OCI-LY7 (cell line): Measurements from ENCODE around the gene LMTK3. TPM values are rescaled to one million over a fixed set of nuclear protein-coding genes. Genes with fewer than 3 reads are reported as not detected.

Experiments
- BruUV-seq: library from RNA; stranded (reverse); fragments of 400-500 nt; replicated peaks from 2 replicates; lab custom pipeline; 2021; lab: Mats Ljungman, UMichigan
- CTCF ChIA-PET: fragments of 300-600 bp; sonication (Branson Sonifier 250); formaldehyde crosslinking; loops from one replicate; lab custom pipeline; 2022; ENCODE audit warnings: antibody characterized with exemption; ENCODE audit not compliant: unreplicated experiment; lab: Charles Lee
- POLR2A ChIA-PET: fragments of 300-600 bp; sonication (Branson Sonifier 250); formaldehyde crosslinking; loops from one replicate; lab custom pipeline; 2022; ENCODE audit warnings: antibody characterized with exemption; lab: Charles Lee
- DNase-seq: peaks from one replicate; pipeline ENCODE4 v3.0.0-alpha.2; 2015; ENCODE audit warnings: low spot score
- H2AFZ ChIP-seq: fragments of 200-600 bp; sonication (generic), shearing (Covaris generic); 2 replicates; pipeline ENCODE4 v1.6.1; 2014; ENCODE audit warnings: mild to moderate bottlenecking, antibody characterized with exemption, low read length, moderate library complexity
- H3K27ac ChIP-seq: fragments of 200-600 bp; sonication (generic); 2 replicates; pipeline ENCODE4 v1.5.1; 2014; ENCODE audit warnings: mixed run types, low read depth, mild to moderate bottlenecking, moderate library complexity, low read length, inconsistent platforms; ENCODE audit not compliant: poor library complexity, severe bottlenecking
- H3K36me3 ChIP-seq: fragments of 200-600 bp; sonication (generic); 2 replicates; pipeline ENCODE4 v1.6.1; 2014; ENCODE audit warnings: mild to moderate bottlenecking, antibody characterized with exemption, low read length, moderate library complexity, mixed read lengths; ENCODE audit not compliant: insufficient read depth
- H3K4me1 ChIP-seq: fragments of 200-600 bp; sonication (generic); 2 replicates; pipeline ENCODE4 v1.5.1; 2014; ENCODE audit warnings: mild to moderate bottlenecking, low read length; ENCODE audit not compliant: insufficient read depth, poor library complexity, severe bottlenecking
- H3K4me2 ChIP-seq: fragments of 200-600 bp; sonication (generic); 2 replicates; pipeline ENCODE4 v1.6.1; 2014; ENCODE audit warnings: mild to moderate bottlenecking, low read length
- H3K4me3 ChIP-seq: fragments of 200-600 bp; sonication (generic); 2 replicates; pipeline ENCODE4 v1.5.1; 2014; ENCODE audit warnings: mild to moderate bottlenecking, low read depth, low read length; ENCODE audit not compliant: poor library complexity, severe bottlenecking
- H3K79me2 ChIP-seq: fragments of 200-600 bp; sonication (generic); 2 replicates; pipeline ENCODE4 v1.6.1; 2016; ENCODE audit warnings: low read depth, mild to moderate bottlenecking, low read length, moderate library complexity, mixed read lengths; ENCODE audit not compliant: insufficient read depth
- H3K9me2 ChIP-seq: fragments of 200-600 bp; sonication (generic); 2 replicates; pipeline ENCODE4 v1.6.1; 2016; ENCODE audit warnings: mild to moderate bottlenecking, low read length, mixed read lengths; ENCODE audit not compliant: insufficient read depth
- H3K9me3 ChIP-seq: fragments of 200-600 bp; sonication (generic); 2 replicates; pipeline ENCODE4 v1.6.1; 2014; ENCODE audit warnings: mild to moderate bottlenecking, mixed run types, low read length, mixed read lengths
- H4K20me1 ChIP-seq: fragments of 200-600 bp; sonication (generic); 2 replicates; pipeline ENCODE4 v1.6.1; 2014; ENCODE audit warnings: mild to moderate bottlenecking, antibody characterized with exemption, low read length, moderate library complexity, mixed read lengths; ENCODE audit not compliant: insufficient read depth
- EZH2phosphoT487 ChIP-seq: fragments of 200-600 bp; sonication (generic); IDR thresholded peaks from 2 replicates; pipeline ENCODE4 v1.6.1; 2018; ENCODE audit warnings: low read depth, borderline replicate concordance, mild to moderate bottlenecking, mixed run types, antibody characterized with exemption, low read length, moderate library complexity, mixed read lengths
- intact Hi-C: fragments of 100-400 bp; cut with micrococcal nuclease; formaldehyde crosslinking; loops from one replicate; pipeline ENCODE4 v1.10.0; 2022; ENCODE audit not compliant: unreplicated experiment
- total RNA-seq, 2 experiments: library from RNA; depleted of rRNA in 1 of 2; stranded (reverse); fragments of >200 nt in 1 of 2; shearing (Covaris generic) in 1 of 2; gene quantifications; 2 replicates each; pipeline ENCODE4 v1.2.3, GENCODE V29; 2014 to 2022
- TF ChIP-seq, protein P1 (sequence below): fragments of 200-600 bp; sonication (generic); conservative IDR thresholded peaks from 2 replicates; pipeline ENCODE4 v1.5.1; 2014; ENCODE audit warnings: mild to moderate bottlenecking, antibody characterized with exemption, low read length, moderate library complexity, mixed read lengths

Gene LMTK3
- total RNA-seq, 2 experiments from 2014 or later, result 1.3 to 9.7 TPM

DNA sequence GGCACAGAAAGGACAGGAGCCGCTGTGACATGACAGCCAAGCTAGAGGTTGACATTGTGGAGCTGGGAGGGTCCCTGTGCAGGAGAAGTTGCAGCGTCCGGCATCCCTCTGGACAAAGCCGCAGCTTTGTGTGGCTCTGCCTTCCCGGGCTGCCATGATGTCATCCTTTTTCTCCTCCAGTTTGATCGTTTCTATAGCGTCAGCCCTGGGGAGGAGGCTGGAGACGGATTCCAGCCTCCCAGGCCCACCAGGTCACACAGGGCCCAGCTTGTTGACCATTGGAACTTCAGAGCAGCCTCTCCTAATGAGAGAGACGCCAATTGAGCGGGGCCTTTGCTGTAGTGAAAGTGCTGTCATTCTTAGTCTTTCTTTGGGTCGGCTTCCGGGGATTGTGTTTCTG lies 60.0 kb downstream of the LMTK3 start:
- no TSS peak for BruUV-seq
- Histone ChIP-seq H3K4me3 (no peak overlapping the region), H4K20me1 (no peaks in the 10 kb centered on the region), H3K9me3 (no peaks in the 10 kb centered on the region), H3K36me3 (peaks cover 96% of the 10 kb centered on the region), H3K79me2 (peaks cover 22% of the 10 kb centered on the region), H3K27ac (no peak overlapping the region), H3K4me2 (no peak overlapping the region), H2AFZ (no peak overlapping the region), H3K4me1 (peaks cover 12% of the 10 kb centered on the region), H3K9me2 (no peaks in the 10 kb centered on the region)
- TF ChIP-seq, protein P1, sequence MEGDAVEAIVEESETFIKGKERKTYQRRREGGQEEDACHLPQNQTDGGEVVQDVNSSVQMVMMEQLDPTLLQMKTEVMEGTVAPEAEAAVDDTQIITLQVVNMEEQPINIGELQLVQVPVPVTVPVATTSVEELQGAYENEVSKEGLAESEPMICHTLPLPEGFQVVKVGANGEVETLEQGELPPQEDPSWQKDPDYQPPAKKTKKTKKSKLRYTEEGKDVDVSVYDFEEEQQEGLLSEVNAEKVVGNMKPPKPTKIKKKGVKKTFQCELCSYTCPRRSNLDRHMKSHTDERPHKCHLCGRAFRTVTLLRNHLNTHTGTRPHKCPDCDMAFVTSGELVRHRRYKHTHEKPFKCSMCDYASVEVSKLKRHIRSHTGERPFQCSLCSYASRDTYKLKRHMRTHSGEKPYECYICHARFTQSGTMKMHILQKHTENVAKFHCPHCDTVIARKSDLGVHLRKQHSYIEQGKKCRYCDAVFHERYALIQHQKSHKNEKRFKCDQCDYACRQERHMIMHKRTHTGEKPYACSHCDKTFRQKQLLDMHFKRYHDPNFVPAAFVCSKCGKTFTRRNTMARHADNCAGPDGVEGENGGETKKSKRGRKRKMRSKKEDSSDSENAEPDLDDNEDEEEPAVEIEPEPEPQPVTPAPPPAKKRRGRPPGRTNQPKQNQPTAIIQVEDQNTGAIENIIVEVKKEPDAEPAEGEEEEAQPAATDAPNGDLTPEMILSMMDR, result no peak
- no peak for TF ChIP-seq EZH2phosphoT487
- ChIA-PET CTCF (no interaction called here), POLR2A (interaction anchor here (0.7 kb wide), 1 partner anchor 37 kb away, joined by 3 read pairs; no protein-coding TSS in a partner anchor)
- DNase-seq, result no peak
- intact Hi-C loops, result no loop called here

DNA sequence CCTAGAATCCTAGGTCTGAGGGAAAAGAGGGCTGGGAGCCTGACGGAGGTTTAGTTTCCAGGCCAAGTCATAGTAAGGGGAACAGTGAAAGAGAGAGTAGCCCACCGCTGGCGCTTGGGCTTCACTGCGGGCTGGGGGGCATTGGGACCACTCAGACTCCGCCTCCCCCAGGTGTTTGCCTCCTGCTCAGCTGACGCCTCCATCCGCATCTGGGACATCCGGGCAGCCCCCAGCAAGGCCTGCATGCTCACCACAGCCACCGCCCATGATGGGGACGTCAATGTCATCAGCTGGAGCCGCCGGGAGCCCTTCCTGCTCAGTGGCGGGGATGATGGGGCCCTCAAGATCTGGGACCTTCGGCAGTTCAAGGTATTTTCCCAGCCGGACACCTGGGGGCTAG lies 60.8 kb downstream of the LMTK3 start:
- peaks cover 29% of the 10 kb centered on the region for H3K79me2 ChIP-seq
- BruUV-seq, result no TSS peak
- H3K9me2 ChIP-seq, result no peaks in the 10 kb centered on the region
- no peaks in the 10 kb centered on the region for H4K20me1 ChIP-seq
- intact Hi-C loops, result no loop called here
- H3K27ac ChIP-seq, result no peak overlapping the region
- no peaks in the 10 kb centered on the region for H3K9me3 ChIP-seq
- TF ChIP-seq, protein P1, result no peak
- TF ChIP-seq EZH2phosphoT487, result no peak
- ChIA-PET CTCF (no interaction called here), POLR2A (no interaction called here)
- no peak for DNase-seq
- no peak overlapping the region for H3K4me3 ChIP-seq
- no peak overlapping the region for H2AFZ ChIP-seq
- H3K4me2 ChIP-seq, result no peak overlapping the region
- H3K36me3 ChIP-seq, result peaks cover 88% of the 10 kb centered on the region
- peaks cover 14% of the 10 kb centered on the region for H3K4me1 ChIP-seq

DNA sequence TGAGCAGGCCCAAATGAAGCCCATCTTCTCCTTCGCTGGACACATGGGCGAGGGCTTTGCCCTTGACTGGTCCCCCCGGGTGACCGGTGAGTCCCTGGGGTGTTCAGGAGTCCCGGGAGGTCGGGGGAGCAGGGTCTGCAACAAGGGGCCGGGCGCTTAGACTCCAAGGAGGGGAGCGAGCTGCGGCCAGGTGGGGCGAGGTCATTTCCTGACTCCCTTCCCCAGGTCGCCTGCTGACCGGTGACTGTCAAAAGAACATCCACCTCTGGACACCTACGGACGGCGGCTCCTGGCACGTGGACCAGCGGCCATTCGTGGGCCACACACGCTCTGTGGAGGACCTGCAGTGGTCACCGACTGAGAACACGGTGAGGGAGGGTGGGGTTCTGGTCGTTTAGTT lies 61.2 kb downstream of the LMTK3 start:
- intact Hi-C loops, result no loop called here
- Histone ChIP-seq H3K9me2 (no peaks in the 10 kb centered on the region), H3K27ac (no peak overlapping the region), H3K9me3 (no peaks in the 10 kb centered on the region), H4K20me1 (no peaks in the 10 kb centered on the region), H3K79me2 (peaks cover 29% of the 10 kb centered on the region), H3K4me3 (no peak overlapping the region), H2AFZ (no peak overlapping the region), H3K36me3 (peaks cover 84% of the 10 kb centered on the region), H3K4me2 (no peak overlapping the region), H3K4me1 (peaks cover 14% of the 10 kb centered on the region)
- TF ChIP-seq EZH2phosphoT487, result no peak
- TF ChIP-seq, protein P1, result no peak
- DNase-seq, result no peak
- no TSS peak for BruUV-seq
- CTCF ChIA-PET, result no interaction called here
- POLR2A ChIA-PET, result no interaction called here
